Activated B cell treated with CpG ODN at 0.5 μM for 24 hours (primary cell): Measurements from ENCODE around the gene NR3C1. TPM values are rescaled to one million over a fixed set of nuclear protein-coding genes. Genes with fewer than 3 reads are reported as not detected.

Experiments used
- ATAC-seq: fragments of 200-7000 bp; cut with Tn5 transposase; one replicate; pipeline ENCODE4 v1.10.0; 2021; ENCODE audit warnings: low read depth, mild to moderate bottlenecking, moderate library complexity
- CTCF ChIA-PET: fragments of 350-600 bp; sonication (Branson Sonifier 250); formaldehyde crosslinking; loops from one replicate; lab custom pipeline; 2021; ENCODE audit warnings: antibody characterized with exemption; lab: Charles Lee
- POLR2A ChIA-PET: fragments of 350-600 bp; sonication (Branson Sonifier 250); formaldehyde crosslinking; loops from one replicate; lab custom pipeline; 2021; ENCODE audit warnings: antibody characterized with exemption; lab: Charles Lee
- DNase-seq: peaks from one replicate; pipeline ENCODE4 v3.0.0; 2022
- H3K27ac Mint-ChIP-seq: one replicate; pipeline ENCODE4 v1.8.0; 2020; ENCODE audit warnings: mixed read lengths
- H3K27me3 Mint-ChIP-seq: one replicate; pipeline ENCODE4 v1.8.0; 2021; ENCODE audit warnings: mixed read lengths
- H3K36me3 Mint-ChIP-seq: one replicate; pipeline ENCODE4 v1.8.0; 2021; ENCODE audit warnings: low read depth, mixed read lengths
- H3K4me1 Mint-ChIP-seq: one replicate; pipeline ENCODE4 v1.8.0; 2021; ENCODE audit warnings: mixed read lengths
- H3K4me3 Mint-ChIP-seq: one replicate; pipeline ENCODE4 v1.8.0; 2020; ENCODE audit warnings: mild to moderate bottlenecking, mixed read lengths
- H3K9me3 Mint-ChIP-seq: one replicate; pipeline ENCODE4 v1.8.0; 2020; ENCODE audit warnings: mixed read lengths
- intact Hi-C: fragments of 100-400 bp; cut with micrococcal nuclease; formaldehyde crosslinking; loops from one replicate; pipeline ENCODE4 v1.15.1; 2024
- total RNA-seq: library from RNA; stranded (reverse); gene quantifications from 2 replicates; pipeline ENCODE4 v1.2.3, GENCODE V29; 2022
- TF ChIP-seq, protein P1 (sequence below): fragments of 200-600 bp; IDR thresholded peaks from one replicate; pipeline ENCODE4 v1.8.0; 2022; ENCODE audit warnings: antibody characterized with exemption, mild to moderate bottlenecking

The NR3C1 gene
- total RNA-seq, 1 donor from 2014 or later, result 110 TPM

- CTCF ChIA-PET, result no interaction called here
Measured at GRCh38 chr5:143237664-143238063, 165.8 kb downstream of the NR3C1 start.

DNA sequence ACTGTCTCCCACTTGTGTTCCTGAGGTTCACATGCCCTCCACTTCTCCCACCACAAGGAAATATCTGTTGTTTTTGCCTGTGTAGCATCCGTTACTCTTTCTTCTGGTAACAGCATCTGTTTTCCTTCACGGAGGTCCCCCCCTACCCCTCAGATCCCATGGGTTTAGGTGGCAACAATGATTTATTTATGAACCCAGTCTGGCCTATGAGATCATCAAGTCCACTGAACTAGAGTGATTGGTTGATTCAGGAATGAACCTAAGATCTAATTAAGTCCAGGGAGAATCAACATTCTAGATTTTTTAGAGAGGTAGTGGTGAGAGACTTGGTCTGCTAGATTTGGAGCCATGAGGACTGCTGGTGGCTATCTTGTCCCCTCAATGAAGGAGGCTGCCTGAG lies 166.8 kb downstream of the NR3C1 start:
- TF ChIP-seq, protein P1, sequence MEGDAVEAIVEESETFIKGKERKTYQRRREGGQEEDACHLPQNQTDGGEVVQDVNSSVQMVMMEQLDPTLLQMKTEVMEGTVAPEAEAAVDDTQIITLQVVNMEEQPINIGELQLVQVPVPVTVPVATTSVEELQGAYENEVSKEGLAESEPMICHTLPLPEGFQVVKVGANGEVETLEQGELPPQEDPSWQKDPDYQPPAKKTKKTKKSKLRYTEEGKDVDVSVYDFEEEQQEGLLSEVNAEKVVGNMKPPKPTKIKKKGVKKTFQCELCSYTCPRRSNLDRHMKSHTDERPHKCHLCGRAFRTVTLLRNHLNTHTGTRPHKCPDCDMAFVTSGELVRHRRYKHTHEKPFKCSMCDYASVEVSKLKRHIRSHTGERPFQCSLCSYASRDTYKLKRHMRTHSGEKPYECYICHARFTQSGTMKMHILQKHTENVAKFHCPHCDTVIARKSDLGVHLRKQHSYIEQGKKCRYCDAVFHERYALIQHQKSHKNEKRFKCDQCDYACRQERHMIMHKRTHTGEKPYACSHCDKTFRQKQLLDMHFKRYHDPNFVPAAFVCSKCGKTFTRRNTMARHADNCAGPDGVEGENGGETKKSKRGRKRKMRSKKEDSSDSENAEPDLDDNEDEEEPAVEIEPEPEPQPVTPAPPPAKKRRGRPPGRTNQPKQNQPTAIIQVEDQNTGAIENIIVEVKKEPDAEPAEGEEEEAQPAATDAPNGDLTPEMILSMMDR, result no peak
- Mint-ChIP-seq H3K4me1 (no peaks in the 10 kb centered on the region), H3K4me3 (no peak overlapping the region), H3K9me3 (no peaks in the 10 kb centered on the region), H3K27ac (no peak overlapping the region), H3K27me3 (peaks cover 1% of the 10 kb centered on the region), H3K36me3 (no peaks in the 10 kb centered on the region)
- ChIA-PET POLR2A (no interaction called here), CTCF (no interaction called here)
- ATAC-seq (no peak), DNase-seq (no peak)
- intact Hi-C loops, result no loop called here

More at GRCh38 chr5:143237664-143238063, 165.8 kb downstream of the NR3C1 start:
- POLR2A ChIA-PET, result no interaction called here
- H3K9me3 Mint-ChIP-seq, result no peaks in the 10 kb centered on the region
- TF ChIP-seq, protein P1, result no peak
- no peak overlapping the region for H3K4me3 Mint-ChIP-seq
- no peaks in the 10 kb centered on the region for H3K36me3 Mint-ChIP-seq
- H3K4me1 Mint-ChIP-seq, result no peaks in the 10 kb centered on the region
- intact Hi-C loops, result no loop called here
- DNase-seq (no peak), ATAC-seq (no peak)
- peaks cover 1% of the 10 kb centered on the region for H3K27me3 Mint-ChIP-seq
- H3K27ac Mint-ChIP-seq, result no peak overlapping the region

- Mint-ChIP-seq H3K4me3 (no peak overlapping the region), H3K4me1 (peaks cover 6% of the 10 kb centered on the region), H3K9me3 (no peaks in the 10 kb centered on the region), H3K36me3 (no peaks in the 10 kb centered on the region), H3K27me3 (peaks cover 1% of the 10 kb centered on the region), H3K27ac (no peak overlapping the region)
- intact Hi-C loops, result no loop called here
- ChIA-PET CTCF (no interaction called here), POLR2A (no interaction called here)
- TF ChIP-seq, protein P1, result no peak
- ATAC-seq (no peak), DNase-seq (no peak)
Measured at GRCh38 chr5:143235423-143235822, 168.1 kb downstream of the NR3C1 start.

DNA sequence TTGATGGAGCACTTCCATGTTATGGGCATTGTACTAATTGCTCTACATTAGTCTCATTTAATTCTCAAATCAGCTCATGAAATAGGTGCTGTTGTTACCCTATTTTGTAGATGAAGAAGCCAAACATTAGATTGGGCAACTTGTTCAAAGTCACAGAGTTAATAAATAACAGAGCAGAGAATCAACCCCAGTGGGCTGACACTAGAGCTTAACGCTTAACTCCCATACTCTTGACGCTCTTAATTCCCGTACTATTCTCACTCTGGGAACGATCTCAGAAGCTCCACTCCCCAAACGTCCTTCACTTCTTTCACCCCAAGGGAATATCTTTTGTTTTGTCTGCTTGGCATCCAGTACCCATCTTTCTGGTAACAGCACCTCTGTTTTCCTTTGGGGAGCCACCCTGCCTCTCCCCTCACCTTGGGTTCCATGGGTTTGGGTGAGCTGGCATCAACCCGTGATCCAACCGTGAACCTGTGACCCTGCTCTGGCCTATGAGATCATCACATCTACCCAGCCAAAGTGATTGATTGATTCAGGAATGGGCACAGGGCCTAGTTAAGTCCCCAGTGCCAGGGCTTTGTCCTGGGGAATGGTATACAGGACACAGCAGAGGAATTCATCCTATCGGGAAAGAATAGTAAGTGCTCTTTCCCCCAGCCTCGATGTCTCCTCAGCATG lies 169.2 kb downstream of the NR3C1 start:
- Mint-ChIP-seq H3K4me3 (no peak overlapping the region), H3K27me3 (peaks cover 1% of the 10 kb centered on the region), H3K36me3 (no peaks in the 10 kb centered on the region), H3K27ac (no peak overlapping the region), H3K9me3 (no peaks in the 10 kb centered on the region), H3K4me1 (peaks cover 18% of the 10 kb centered on the region)
- ChIA-PET POLR2A (no interaction called here), CTCF (no interaction called here)
- DNase-seq (no peak), ATAC-seq (no peak)
- TF ChIP-seq, protein P1, result no peak
- intact Hi-C loops, result no loop called here

GRCh38 chr5:143233031-143233430 lies 170.5 kb downstream of the NR3C1 start:
- H3K36me3 Mint-ChIP-seq, result no peaks in the 10 kb centered on the region
- H3K27ac Mint-ChIP-seq, result no peak overlapping the region
- ChIA-PET CTCF (no interaction called here), POLR2A (no interaction called here)
- no peaks in the 10 kb centered on the region for H3K9me3 Mint-ChIP-seq
- DNase-seq (no peak), ATAC-seq (no peak)
- peaks cover 1% of the 10 kb centered on the region for H3K27me3 Mint-ChIP-seq
- intact Hi-C loops, result no loop called here
- TF ChIP-seq, protein P1, result no peak
- H3K4me1 Mint-ChIP-seq, result peaks cover 20% of the 10 kb centered on the region
- no peak overlapping the region for H3K4me3 Mint-ChIP-seq
